ENCODE results near the gene P2RY12.

GRCh38 chr3:151382671-151383070, 1.9 kb downstream of the P2RY12 start:
- TF ChIP-seq, protein P1, sequence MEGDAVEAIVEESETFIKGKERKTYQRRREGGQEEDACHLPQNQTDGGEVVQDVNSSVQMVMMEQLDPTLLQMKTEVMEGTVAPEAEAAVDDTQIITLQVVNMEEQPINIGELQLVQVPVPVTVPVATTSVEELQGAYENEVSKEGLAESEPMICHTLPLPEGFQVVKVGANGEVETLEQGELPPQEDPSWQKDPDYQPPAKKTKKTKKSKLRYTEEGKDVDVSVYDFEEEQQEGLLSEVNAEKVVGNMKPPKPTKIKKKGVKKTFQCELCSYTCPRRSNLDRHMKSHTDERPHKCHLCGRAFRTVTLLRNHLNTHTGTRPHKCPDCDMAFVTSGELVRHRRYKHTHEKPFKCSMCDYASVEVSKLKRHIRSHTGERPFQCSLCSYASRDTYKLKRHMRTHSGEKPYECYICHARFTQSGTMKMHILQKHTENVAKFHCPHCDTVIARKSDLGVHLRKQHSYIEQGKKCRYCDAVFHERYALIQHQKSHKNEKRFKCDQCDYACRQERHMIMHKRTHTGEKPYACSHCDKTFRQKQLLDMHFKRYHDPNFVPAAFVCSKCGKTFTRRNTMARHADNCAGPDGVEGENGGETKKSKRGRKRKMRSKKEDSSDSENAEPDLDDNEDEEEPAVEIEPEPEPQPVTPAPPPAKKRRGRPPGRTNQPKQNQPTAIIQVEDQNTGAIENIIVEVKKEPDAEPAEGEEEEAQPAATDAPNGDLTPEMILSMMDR (conservative IDR thresholded peaks at IDR 0.05; ENCODE audit: low read length) = no peak
- no peak for TF ChIP-seq EZH2phosphoT487 (IDR thresholded peaks at IDR 0.05; ENCODE audit: borderline replicate concordance)
